ENCODE results near the gene IGSF9.

IGSF9 gene

DNA sequence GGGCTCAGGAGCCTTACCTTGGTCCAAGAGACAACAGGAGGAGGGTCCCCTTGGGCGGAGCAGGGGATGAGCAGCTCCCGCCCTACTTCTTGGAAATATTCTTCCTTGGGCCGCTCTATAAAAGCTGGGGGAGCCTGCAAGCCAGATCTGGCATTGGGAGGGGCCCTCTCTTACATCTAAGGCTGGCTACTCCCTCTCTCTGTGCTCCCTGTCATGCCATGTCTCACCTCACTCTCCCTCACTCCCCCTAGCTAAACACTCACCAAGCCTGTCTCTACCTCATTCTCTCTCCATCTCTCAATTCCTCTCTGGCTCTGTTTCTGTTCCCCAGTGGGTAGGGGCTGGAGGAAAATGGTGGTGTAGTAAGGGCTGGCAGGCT, 13.6 kb downstream of the IGSF9 start:
- no peak for DNase-seq

DNA sequence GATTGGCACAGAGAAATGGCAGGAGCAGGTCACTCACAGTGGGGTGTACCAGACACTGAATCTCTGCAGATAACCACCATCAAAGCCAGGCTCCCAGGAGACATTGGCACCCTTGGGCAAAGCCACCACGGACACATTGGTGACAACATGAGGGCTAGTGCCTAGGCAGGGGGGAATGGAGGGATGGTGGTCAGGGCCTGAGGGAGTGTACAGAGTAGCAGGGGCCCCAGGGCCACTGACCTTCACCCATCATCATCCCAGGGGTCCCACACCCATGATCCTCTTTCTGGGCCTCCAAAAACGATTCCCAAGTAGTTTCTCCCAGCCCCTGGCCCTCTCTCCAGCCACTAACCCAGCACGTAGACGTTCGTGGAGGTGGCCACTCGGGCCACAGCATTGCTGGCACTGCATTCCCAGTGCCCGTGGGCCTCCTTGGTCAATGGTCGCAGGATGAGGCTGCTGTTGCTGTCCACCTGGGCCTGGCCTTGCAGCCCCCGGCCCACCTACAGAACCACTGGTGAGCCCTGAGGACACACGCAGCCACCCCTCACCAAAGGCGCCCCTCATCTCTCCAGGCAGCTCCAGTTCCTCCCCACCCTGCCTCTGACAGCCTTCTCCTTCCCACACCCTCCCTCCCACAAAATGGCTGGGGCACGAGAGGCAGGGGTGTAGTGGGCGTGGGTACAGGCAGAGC, 14.2 kb downstream of the IGSF9 start:
- no peak for DNase-seq

DNA sequence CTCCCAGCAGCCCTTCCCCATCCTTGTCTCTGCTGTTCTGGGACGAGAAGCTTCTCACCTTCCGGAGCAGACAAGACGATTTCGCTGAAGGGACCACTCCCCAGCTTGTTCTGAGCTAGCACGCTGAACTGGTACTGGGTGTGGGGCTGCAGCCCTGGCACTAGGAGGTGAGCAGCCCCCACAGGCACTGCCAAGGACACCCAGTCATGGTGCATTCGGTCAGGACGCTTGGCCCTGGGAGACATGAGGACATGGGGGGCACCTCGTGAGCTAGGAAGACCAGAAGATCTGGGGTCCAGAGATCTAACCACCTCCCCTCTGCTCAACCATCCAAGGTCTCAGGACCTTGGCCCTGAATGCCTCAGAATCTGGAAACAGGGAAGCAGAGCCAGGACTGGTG, 14.8 kb downstream of the IGSF9 start:
- DNase-seq, result no peak

DNA sequence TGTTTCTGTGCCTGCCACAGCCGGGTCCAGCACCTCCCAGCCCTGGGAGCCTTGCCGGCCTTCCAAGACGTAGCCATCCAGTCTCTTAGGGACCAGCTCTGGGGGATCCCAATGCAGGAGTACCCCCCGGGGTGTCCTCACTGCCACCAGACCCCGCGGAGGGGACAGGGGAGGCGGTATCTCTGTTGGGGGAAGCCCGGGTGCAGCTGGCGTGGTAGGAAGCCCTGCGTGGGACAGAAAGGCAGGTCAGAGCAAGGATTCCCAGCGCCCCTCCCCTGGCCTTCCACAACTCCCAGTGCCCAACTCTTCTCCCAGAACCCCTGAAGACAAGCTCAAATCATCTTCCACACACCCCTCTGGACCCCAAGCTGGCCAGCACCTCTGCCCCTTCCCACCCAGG, 15.2 kb downstream of the IGSF9 start:
- DNase-seq, result no peak

DNA sequence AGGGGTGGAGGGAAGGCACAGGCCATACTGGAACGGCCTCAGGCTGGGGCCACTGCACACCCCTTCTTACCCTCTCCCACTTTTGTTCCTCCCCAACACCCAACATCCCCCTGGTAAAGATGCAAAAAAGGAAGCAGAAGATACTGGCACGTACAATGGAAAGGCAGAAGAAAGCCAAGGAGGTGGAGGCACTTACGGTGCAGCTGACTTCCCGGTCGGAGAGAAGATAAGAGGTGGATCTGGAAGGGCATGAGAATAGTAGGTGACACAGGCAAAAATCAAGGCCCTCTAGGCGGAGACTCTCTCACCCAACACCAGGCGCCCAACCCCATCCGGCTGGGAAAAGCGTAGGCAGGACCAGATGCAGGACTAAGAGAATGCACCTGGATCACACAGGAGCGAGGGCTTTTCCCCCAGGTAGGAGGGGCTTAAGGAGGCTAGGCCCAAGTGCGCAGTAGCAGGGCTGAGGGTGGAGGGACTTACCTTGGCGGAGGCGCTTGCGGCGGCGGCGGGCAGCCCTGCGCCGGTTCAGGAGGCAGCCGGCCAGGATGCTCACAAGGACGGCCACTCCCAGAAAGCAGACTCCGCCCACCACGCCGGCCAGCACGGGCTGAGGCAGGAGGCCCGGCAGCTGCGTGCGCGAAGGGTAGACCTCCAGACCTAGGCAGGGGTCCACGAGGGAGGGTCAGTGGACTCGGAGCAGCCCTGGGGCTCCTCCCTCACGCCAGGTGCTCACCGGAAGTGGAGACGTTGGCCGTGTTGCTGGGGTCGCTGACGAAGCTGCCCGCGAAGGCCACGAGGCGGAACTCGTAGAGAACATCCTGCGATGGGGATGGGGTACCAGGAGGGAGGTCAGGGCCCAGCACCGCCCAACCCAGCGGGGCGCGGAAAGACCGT, 16.0 kb downstream of the IGSF9 start:
- no peak for DNase-seq

DNA sequence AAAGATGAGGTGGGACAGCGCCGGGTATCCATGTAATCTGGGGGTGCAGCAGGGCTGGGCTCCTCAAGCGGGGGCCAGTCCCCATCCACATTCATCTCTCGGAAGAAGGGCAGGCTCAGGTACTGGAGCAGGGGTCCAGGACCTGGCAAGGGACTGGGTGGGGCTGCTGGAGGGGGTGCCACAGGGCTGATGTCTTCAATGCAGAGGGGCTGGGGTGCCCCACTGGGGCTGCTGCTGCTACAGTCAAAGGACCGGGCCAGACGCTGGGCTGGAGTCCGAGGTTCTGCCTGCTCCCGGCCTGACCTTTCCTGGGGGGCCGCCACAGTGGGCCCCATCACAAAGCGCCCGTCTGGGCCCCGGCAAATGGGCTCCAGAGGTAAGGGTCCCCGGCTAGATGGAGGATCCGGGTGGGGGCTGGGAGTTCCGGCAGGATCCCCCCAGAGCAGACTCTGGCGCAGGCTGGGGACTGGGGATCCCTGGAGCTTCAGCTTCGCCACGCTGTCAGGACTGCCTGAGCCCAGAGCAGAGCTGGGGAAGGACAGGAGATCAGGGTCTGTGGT, 16.8 kb downstream of the IGSF9 start:
- no peak for DNase-seq

DNA sequence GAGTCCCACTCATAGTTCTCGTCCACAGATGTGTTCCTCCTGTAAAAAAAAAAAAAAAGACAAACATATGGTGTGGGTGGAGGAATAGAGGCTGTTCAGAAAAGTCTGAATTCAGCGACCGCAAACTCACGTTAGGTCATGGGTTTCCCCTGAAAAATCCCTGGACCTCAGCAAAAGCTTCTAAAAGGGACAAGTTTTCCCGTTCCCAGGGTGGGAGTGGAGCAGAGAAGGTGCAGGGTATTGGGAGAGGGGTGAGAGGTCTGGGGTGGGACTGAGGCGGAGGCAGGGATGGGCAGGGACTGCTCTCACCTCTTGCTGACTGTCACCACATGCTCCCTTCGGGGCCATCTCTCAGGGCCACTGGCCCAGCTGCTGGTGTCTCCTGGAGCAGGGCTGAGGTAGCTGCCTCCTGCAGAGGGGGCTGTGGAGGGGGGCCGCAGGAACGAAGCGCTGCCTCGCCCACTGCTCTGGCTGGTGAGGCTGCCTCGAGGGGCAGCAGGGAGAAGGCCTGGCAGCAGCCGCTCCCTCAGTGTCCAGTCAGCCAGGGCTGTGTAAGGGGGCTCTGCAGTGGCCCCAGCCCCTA, 17.5 kb downstream of the IGSF9 start:
- no peak for DNase-seq

DNA sequence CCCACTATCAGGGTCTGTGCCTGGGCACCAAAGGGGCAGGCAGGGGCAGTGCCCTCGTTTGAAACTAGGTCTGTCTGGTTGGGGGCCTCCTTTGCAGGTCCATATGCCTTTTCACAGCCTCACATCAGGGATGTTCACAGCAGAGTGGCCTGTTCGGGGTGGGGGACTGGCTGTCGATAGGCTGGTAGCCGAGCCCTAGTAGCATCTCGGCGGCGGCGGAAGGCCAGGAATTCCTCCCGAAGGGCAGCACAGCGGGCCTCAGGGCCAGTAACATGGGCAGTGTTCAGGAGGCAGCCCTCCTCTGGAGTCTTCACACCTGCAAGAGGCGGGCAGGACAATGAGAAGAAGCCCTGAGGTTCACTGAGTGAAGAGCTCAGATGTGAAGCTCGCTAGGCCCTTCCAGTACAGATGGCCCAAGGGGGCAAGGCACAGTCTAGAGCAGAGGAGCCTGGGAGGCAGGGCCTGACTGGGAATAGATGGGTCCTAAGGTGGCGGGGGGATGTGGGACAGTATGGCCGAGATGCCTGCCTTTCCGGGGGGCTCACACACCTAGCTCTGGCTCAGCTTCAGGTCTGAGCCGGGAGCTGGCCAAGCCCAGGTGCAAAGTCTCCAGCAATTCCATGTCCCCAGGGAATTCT, 18.1 kb downstream of the IGSF9 start:
- no peak for DNase-seq

DNA sequence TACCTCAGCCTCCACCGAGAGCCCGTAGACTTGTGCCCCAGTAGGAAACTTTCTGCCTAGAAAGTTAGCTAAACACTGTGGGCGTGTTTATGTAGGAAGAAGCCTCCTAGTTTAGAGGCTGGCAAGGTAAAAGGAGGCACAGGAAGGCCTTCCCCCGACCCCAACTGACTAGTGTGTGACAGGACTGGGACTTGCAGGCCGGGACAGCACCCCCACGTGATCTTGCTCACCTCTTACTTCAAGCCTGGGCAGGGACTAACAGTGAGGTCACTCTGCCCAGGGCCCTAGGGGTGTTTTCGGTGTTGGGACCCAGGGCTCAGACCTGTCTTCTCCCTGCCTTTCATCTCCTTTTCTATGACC, 19.7 kb downstream of the IGSF9 start:
- DNase-seq, result no peak

DNA sequence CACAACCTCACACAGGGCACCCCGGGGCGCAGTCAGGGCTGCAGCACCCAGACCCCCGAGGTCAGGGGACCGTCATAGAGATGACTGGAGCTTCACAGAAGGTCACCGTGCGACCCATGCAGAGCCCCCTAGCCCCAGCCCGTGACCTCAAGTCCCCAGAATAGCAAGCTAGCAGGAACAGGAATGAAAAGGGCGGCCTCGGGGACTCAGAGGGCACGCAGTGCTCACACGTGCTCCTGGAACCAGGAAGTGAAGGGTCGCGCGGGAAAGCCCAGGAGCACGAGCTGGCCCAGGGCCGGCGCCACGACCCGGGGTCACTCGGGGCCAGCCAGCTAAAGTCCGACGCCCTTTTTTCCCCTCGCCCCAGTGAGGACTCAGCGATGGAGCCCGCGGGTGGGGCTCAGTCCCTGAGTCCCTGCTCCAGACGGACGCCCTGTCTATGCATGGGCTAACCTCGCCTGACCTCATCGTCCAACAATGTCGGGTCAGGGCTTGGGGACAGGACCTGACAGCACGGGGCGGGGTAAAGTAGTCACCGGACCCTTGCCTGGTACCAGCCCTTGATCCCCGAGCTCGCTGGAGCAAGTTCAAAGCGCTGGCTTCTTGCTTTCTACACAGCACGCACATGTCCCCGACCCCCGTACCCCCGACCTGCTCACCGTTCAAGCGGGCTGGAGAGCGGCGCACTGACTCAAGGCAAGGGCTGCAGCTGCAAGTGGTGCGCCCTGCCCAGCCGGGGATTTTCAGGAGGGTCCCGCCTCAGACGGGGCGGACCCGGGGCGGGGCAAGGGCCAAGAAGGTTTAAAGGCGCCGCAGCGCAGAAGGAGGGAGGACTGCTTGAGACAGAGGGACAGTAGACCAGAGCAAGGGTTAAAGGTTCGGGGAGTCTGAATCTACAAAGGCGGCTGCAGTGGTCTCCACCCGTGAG, 20.4 kb downstream of the IGSF9 start, which contains the start of gene TAGLN2:
Gene TAGLN2 (minus strand): TSS at position 717 of the 928 bp plus-strand sequence. CDS start 4,998 bp downstream, outside the sequence.
- DNase-seq, result peak; percentile 97

DNA sequence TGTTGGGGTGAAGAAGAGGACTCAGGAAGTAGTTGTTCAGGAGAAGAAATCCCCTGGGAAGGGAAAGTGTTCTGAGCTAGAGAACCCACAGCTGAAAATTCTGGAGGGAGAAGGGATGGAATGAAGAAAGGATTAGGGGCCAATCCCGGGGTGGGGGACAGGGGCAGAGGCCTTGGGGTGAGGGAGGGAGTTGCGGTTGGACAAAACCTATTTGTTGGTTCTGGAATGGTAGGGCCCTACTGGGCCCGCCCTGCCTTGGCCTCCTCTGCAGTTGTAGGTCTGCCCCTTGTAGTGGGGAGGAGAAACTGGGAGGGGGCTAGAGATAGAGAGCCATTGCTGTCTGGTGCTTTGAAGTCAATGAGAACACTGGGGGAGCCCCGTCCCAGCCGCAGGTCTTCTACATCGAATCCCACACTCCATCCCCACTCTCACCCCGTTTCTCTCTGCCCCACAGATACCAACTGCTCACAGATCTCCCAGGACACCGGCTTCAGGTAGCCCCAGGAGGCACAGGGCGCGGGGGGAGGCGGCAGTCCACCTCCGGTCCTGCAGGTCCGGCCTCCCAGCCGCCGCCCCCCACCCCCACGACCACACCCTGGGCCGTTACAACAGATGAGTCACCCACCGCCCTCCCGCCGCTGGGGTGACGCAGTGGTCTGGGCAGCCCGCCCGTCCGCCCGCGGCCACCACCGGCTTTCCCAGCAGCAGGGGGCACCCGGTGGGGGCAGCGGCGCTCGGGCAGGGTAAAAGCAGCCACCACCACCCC, 21.2 kb downstream of the IGSF9 start:
- peak; percentile 88 for DNase-seq

DNA sequence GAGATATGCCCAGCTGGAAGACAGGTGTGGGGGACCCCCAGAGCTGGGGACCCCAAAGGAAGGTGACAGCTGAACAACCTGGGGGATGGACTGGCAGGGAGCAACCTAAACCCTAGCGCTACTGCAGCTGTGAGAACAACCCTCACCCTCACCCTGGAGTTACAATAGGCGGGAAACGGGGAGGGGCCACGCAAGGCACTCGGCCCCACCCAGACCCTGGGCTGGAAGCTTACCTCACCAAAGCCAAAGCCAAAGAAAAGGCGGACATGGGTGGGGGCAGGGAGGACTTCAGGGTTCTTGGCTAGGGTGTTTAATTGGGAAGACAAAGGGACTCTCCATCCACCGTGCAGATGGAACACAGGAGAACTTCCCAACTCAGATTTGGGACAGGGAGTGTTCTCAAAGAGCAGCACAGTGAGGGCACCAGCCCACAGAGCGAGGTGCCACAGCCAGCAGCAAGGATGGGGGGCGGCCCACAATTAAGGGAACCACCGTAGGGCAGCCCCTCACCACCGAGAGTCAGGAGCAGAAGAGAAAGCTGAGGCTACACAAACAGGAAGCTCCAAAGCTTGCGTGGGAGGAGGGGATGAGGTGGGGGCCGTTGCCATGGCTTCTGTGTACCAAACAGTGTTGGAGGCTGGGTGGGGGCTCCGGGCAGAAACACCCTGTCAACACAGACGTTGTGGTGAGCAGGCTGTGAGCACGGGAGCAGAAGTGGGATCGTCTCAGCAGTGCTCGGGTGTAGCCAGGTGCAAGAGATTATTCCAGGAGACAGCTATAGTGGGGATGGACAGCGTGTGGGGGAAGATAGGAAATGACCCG, 22.0 kb downstream of the IGSF9 start:
- DNase-seq, result peak; percentile 93

DNA sequence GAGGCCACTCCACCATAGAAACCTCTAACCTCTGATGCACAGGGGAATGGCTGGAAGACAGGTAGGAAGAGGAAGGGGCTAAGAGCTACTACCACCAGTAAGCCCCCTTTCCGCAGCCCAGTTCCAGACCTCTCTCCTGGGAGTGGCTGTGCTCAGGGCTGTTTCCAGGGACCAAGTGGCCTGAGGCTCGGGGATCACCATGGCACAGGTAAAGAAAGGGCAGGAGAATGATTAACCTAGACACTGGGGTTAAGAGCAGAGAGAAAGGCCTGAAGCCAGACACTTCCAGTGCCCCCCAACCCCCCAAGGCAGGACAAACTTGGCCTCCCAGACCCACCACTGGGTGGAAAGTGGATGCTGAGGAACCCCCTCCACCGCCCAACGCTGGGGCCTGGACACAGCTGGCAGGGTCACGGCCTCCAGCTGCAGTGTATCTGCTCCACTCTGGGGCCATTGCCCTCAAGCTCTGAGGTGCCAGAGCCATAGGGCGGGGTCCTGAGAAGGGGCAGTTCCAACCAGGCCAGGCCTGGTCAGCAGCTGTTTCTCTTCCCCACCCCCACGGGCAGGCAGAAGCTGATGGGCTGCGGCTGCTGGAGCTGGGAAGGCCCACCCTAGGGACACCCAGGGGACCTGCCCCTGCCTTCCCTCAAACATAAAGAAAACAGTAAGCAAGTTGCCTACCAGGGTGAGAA, 22.8 kb downstream of the IGSF9 start:
- DNase-seq, result peak; percentile 73

DNA sequence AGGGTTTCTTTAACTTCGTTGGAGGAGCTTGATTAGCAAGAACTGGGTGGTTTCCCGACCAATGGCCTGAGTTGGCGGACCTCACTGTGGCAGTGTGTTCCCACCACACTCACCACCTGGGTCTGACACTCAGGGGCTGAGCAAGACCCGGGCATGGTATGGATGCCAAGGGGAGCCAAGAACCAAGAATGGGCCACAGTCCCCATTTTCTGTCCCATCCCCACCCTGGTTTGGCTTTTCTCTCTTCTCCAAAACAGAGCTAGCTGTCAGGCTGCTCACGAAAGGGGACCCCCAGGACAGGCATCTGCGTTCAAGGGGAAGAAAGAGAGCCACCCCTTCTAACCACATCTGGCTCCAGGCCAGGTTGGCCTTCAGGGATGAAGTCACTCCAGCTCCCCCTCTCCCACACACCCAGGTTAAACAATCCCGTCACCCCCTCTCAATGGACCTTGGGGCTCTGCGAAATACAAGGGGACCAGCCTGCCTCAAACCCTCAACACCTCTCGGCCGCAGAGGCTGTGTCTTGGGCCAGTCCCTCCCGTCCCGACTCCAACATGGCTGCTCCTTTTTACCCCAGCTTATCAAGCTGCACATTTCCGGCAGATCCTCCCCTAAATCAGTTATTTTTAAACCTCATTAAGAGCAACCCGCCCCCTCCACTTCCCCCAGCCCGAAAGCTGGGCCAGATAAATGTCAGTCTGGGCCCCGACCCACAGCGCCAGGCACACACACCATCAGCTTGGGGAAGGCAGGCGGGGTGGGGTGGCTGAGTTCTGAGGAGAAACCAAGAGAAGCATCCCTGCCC, 23.5 kb downstream of the IGSF9 start:
- DNase-seq, result peak; percentile 85

DNA sequence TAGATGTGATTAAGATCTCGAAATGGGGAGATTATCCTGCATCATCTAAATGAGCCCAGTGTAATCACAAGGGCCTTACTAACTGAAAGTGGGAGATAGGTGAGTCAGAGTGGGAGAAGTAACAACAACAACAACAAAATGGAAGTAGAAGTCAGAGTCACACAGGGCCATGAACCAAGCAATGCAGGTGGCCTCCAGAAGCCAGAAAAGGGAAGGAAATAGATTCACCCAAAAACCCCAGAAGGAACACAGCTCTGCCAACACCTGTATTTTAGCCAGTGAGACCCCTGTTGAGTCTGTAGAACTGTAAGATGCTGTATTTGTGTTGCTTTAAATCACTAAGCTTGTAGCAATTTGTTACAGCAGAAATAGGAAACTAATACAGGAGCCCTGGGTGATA, 24.2 kb downstream of the IGSF9 start:
- no peak for DNase-seq

DNA sequence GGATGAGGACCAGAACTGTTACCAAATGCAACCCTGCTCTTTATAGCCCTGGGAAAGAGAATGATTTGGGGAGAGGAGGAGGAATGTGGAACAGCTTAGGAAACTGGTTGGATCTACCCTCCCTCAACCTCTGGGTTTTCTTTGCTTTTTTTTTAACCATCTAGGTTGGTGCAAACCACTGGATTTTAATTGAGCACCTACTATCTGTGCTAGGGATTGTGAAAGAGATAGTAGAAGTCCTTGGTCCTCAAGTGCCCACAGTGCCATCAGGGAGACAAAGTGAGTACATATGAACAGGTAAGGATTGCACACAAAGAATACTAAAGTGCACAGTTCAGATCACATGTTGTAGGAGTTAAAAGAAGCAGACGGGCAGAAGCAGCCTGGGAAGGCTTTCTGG, 24.8 kb downstream of the IGSF9 start:
- DNase-seq, result no peak

DNA sequence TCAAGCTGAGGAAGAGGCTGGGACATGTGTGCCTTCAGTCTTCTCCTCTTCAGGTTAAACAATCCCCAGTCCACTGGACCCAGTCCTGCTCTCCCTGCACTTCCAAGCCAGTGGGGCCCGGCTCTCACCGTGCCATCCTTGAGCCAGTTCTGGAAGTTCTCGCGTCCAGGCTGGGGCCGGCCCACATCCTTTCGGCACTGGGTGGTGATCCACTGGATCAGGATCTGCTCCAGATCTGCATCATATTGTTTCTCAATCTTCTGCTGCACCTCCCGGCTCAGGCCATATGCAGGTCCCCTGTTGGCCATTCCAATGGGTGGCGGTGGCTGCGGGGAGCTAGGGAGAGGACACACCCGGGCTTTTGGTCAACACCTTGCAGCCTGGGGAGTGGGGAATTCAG, 25.2 kb downstream of the IGSF9 start:
- no peak for DNase-seq

DNA sequence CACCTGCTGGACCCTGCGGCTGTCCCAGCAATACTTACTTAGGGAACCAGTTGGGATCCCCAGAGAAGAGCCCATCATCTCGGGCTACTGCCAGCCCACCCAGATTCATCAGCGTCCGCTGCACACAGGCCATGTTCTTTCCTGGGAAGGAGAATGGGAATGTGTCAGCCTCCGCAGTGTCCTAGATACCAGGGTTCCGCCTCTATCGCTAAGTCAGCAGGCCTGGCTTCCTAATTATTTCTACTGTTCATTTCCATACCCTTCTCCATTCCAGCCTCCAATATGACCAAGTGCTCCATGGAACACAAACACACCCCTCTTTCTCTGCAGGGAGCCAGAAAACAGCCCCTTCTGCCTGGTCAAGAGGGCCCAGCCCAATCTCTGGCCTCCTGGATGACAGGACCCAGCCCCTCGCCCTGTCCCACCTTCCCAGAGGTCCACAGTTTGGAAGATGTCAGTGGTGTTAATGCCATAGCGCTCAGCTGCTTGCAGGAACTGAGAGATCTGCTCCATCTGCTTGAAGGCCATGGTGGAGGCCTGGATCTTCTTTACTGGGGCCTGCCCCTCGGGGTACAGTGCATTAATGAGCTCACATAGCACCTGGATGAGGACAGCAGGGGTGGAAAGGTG, 26.1 kb downstream of the IGSF9 start:
- DNase-seq, result no peak
